Ramos (cell line): ENCODE results near the gene RBBP5.

Source experiments
- in situ Hi-C: fragments of 300-500 bp; cut with MboI; formaldehyde crosslinking; loops from one replicate; pipeline ENCODE4 v1.14.3; 2022; ENCODE audit warnings: low sequenced_read_pairs; ENCODE audit not compliant: unreplicated experiment

RBBP5 gene

DNA sequence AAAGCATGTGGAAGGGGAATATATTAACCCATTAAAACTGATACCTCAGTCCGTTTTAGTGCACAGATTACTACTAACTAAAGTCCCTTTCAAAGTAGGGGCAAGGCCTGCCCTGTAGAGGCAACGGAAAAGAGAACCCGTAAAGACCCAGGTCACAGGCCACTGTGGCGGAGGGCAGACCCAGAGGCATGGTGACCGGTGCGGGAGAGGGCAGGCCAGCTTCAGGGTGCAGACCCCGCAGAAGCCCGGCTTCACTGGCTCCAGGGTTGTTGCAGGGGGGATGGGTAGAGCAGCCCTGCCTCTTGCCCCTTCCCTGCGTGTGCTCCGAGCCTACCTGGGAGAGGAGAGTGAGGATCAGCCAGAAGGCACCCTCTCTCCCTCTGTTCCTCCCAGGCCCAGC, 61.0 kb downstream of the RBBP5 start:
- in situ Hi-C loops = no loop called here

DNA sequence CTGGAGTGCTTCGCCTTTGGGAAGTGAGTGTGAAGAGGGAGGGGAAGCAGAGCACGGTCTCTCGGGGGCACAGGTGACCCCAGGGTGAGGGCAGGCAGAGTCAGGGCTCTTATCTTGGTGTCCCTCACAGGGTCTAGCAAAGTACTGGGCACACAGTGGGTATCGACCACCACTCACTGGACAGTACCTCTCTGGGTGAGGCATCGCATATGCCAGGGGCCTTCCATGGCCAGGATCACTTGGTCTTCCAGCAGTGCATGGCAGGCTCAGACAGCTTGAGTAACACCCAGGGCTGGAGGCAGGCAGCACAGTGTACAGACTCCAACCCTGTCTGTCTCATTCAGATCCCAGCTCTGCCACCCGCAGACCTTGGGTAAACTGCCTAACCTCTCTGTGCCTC, 62.1 kb downstream of the RBBP5 start:
- in situ Hi-C loops = loop anchor here (5.0 kb wide), 1 partner anchor 77 kb away; no protein-coding TSS in a partner anchor

GRCh38 chr1:205058853-205059252, 62.9 kb downstream of the RBBP5 start:
- in situ Hi-C loops = loop anchor here (5.0 kb wide), 1 partner anchor 77 kb away; no protein-coding TSS in a partner anchor

DNA sequence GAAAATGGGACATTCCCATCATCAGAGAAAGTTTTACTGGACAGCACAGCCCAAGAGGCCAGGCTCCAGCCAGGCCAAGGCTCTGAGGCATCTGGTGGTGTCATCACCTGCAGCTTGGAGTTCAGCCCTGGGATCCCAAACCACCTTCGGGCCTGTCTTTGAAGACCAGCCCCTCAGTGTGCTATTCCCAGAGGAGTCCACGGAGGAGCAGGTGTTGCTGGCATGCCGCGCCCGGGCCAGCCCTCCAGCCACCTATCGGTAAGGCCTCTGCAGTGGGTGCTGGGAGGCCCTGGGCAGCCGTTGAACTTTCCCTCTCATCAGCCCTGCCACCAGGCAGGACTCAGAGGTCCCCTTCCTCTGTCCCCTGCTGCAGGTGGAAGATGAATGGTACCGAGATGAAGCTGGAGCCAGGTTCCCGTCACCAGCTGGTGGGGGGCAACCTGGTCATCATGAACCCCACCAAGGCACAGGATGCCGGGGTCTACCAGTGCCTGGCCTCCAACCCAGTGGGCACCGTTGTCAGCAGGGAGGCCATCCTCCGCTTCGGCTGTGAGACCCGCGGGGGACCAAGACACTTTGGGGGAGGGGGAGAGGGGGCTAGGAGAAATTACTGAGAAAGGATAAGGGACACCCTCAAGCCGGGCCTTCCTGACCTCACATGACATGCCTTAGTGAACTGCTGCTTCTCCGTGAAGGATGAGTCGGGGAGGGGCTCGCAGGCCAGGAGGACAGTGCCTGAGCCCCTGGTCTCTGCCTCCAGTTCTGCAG, 63.8 kb downstream of the RBBP5 start:
- in situ Hi-C loops = loop anchor here (5.0 kb wide), 1 partner anchor 76 kb away; no protein-coding TSS in a partner anchor

GRCh38 chr1:205056956-205057568, 64.7 kb downstream of the RBBP5 start:
- in situ Hi-C loops = loop anchor here (5.0 kb wide), 1 partner anchor 75 kb away; no protein-coding TSS in a partner anchor

DNA sequence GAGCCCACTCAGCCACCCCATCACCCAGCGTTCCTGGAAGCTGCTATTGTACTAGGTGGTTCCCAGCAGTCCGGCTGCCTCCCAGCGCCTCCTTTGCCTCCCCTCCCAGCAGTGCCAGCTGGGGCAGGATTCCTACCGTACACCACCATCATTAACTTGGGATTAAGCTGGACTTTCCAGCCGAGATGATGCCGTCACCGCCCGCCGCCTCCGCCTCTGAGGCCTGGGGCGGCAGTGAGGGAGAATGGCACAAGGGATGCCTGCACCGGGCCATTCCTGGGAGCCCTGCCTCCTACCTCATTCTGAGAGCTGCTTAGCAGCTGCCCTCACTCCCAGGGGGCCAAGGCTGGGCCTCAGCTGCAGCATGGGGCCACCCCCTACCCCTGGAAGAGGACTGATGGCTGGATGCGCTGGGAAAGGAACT, 65.6 kb downstream of the RBBP5 start:
- in situ Hi-C loops = loop anchor here (5.0 kb wide), 1 partner anchor 74 kb away; no protein-coding TSS in a partner anchor

DNA sequence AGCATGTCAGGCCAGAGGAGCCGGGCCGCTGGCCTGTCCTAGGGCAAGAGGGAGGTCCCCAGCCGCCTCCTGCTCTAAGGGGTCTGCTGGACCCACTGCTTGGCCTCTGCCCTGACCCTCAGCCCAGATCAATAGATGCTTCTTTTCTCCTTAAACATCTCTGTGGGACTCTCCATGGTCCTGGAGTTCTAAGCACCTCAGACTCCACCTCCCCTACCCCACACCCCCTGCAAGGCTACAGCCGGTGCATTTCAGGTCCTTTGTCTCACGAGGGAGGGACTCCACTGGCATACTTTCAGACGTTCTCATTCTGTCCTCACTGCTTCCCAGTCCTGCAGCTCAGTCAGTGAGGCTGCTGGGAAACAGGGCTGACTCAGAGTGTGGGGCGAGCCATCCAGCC, 67.8 kb downstream of the RBBP5 start:
- in situ Hi-C loops = no loop called here

DNA sequence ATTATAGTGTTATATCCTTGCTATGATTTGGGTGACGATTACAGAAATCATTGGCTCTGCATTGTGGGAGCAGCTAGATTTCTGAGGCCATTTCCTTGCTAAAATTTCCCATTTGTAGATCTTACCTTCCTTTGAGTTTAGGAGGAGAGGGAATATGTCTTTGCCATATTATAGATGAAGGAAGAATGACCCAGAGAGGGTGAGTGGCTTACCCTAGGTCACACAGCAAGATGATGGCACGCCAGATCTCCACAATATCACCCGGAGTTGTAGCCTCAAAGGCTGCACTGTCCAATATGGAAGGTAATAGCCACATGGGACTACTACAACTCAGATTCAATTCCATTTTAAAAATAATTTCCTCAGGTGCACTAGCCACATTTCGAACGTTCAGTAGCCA, 68.5 kb downstream of the RBBP5 start:
- in situ Hi-C loops = no loop called here

DNA sequence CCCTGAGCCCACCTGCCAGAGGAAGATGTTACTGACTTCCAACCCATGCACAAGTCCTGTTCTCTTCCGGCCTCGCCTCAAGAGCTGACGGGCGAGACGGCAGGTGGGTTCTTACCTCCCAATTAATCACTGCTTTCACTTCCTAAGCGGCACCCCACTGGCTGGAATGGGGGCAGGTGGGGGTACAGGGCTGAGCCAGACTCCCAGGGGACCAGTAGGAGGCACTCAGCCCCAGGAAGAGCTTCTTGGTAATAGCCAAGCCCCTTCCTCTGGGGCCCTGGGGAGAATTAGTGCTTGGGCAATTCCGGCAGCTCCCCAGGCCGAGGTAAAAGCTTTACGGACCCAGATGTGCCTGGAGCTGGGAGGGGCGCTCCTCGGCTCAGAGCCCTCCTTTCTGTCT, 69.1 kb downstream of the RBBP5 start:
- in situ Hi-C loops = no loop called here

DNA sequence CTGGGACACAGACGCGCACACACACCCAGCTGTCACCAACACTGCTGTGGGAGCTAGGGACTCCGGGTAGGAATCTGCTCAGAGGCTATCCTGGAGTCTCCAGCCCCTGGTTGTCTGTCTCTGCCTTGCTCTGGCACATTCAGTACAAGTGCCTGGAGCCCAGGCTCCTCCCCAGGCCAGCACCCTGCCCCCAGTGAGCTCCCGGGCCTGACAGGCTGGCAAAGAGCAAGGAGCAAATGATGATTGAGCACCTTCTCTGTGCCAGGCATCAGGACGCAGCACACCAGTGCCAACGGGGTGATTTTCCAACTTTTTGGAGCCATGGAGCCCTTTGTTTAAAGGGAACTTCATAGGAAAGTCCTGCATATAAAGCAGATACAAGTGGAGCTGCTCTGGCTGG, 72.3 kb downstream of the RBBP5 start:
- in situ Hi-C loops = no loop called here

DNA sequence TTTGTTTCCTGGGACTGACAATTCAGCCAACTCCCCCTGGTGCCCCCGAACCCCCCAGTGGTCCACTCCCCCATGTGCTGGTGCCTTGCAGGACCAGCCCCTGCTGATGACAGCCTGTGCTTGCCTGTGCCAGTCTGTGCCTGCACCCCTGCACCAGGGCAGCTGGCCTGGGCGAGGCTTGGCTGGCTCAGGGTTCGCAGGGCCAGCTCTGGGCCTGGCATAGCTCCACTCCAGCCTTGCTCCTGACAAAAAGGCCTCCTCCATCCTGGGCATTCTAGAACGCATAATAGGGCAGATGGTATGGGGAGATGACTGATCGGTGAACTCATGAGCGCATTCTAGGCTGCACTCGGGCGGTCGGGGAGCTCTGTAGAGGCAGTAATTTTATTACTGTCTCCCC, 73.4 kb downstream of the RBBP5 start:
- in situ Hi-C loops = no loop called here

DNA sequence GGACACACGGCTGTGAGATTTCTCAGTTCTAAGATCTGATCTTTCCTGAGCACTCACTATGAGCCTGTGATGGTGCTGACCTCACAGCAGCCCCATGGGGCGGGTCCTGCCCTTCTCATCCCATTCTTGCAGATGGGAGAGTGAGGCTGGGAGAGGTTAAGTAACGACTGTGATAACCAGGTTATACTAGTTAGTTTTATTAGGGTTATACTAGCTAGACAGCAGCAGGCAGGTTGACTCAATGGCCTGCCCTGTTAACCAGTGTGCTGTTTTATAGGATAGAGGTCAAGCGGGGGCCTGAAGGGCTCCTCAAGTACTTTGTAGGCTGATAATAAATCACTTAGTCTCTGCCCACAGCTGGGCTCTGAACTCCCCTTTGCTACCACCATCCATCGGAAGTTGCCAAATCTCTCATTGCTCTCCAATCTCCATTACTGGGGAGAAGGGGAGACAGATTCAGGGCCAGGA, 74.0 kb downstream of the RBBP5 start:
- in situ Hi-C loops = no loop called here

DNA sequence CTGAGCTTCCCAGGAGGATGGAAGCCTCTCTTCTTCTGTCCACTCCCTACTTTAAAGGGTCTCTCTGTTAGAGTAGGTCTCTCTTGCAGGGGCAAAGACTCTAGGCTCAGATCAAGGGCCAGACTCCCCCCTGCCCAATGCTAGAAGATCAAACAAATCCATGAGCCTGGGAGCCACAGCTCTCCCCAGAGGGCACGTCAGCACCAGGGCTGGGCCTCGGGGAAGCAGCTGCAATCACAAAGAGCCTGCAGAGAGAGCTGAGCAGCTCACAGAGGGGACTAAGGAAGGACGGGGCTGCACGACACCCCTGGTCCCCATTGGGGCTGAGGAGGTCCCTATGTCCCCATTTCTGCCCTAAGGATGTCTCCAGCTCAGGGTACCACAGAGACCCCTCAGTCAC, 74.9 kb downstream of the RBBP5 start:
- in situ Hi-C loops = no loop called here

GRCh38 chr1:205045146-205045545, 76.6 kb downstream of the RBBP5 start:
- in situ Hi-C loops = no loop called here

DNA sequence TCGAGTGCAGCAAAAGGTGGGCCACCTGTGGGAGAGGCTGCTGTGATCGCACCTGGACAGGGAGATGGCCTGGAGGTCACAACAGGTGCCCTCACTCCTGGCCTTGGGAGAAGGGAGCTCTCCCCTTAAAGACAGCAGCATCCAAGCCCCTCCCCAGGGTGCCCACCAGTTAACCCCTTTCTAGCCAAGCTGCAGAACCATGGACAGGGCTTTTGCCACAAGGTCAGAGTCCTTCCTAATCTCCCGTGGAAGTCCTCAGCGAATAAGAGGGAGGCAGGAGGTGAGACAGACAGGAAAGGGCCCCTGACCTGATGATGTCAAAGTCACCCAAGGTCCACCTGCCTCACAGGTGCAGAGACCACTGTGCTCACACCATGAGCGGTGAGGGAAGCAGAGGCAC, 77.0 kb downstream of the RBBP5 start:
- in situ Hi-C loops = no loop called here

- in situ Hi-C loops = no loop called here
These were observed 77.9 kb downstream of the RBBP5 start for GRCh38 chr1:205043866-205044265.

DNA sequence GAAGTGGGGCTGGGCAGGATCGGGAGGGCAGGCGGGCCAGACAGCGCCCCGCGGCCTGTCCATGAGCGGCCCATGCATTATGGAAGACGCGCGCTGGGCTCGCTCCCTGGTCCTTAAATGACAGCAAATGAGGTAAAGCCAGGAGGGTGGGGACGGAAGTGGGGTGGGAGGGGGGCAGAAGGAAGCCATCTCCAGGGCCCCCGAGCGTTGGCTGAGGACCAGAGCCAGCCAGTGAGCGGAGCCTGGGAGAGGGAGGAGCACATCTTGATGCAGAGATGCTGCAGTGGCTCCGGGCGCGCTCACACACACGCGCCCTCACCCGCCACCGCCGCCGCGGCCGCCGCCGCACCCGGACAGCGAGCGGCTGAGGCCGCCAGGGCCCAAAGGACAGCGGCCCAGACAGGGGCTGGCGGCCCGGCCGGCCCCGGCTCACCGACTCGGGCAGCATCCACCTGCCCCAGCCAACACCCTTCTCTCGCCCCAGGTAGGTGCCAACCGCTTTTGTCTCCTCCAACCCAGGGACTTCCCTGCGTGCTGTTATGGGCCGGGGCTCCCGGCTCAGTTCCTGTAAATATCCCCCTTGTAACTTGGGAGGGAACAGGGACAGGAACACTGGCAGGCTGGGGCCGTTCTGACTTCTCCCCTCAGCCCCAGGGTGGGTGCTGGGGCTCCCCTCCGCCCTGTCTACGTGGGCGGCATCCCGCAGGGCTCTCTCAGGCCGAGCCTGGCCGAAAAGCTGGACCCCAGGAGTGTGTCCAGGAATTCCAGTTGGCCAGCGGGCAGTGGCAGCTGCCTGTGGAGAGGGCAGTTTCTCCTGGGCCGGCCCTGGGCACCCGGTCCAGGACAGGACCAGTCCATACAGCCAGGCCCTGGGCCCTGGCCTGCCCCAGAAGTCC, 78.6 kb downstream of the RBBP5 start, which contains the start of gene CNTN2:
TSS of gene CNTN2 (plus strand) at position 302 of the 896 bp plus-strand sequence. CDS start 9,974 bp downstream, outside the sequence.
- in situ Hi-C loops = no loop called here

DNA sequence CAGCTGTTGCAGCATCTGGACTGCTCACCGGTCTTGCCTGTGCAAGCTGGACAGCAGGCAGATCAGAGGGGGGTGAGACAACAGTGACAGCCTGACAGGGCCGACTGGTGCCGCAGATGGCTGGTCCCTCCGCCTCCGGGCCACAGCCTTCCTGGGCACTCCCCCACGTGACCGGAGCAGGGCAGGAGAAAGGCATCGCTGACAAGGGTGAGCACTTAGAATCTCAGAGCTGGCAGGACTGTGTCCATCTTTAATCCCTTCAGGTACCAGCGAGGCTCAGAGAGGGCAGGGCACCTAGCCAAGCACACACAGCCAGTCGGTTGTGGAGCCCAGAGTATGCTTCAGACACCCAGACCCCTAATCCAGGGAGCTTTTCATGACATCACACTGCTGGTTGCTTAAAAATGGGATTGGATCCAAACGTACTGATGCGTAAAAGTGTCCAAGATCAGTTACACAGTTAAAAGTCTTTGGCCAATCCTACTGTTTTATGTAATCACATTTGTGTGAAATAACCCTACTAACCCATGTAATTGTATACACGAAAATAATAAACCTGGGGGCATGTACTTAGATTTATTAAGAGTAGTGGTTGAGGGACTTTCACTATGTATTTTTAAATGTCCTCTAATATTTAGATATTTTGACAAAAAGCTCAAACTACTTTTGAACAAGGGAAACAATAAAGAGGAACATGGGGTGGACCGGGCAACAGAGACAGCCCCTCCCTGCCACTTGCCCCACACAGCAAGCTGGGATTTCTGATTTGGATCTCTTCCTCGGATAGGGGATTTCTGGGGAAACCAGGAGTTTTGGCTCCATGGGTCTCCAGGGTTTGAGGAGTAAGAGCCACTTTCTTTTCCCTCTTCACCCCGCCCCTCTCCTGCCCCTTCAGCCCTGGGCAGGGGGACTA, 79.5 kb downstream of the RBBP5 start:
- in situ Hi-C loops = no loop called here

DNA sequence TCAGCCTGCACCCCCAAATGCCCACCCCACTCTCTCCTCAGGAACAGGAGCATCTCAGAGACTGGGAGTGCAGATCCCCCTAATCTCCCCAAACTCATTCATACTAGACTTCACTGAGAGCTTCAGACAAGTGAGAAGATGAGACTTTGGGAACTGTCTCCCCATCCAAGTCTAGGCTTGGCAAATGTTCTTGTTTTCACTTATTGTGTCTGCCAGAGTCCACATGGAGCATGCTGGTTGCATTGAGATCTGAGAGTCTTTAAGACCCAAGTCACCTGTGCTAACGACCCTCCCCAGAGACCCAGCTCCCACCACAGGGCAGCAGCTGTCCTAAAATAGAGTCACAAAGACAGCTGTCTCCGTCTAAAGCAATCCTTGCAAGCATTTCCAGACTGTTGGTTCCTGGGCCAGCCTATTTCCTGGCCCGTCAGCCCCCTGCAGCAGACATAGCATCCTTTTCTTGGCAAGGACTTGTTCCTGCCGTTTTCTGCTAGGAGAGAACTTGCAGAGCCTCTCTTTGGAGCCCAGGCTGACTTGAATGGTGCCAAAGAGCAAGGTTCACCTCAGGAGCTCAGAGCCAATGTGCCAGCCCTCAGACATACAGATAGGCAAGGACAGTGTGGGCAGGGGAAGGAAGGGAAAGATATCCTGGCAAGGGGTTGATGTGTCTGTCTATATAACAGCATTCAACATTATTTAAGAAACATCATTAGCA, 80.6 kb downstream of the RBBP5 start:
- in situ Hi-C loops = no loop called here
